ENCODE measurements around the gene EFS.

GRCh38 chr14:23354990-23355389, 10.0 kb downstream of the EFS start:
- TF ChIP-seq CTCF (IDR thresholded peaks at IDR 0.05) (no peak), POLR2A (IDR thresholded peaks at IDR 0.05) (no peak), EP300 (IDR thresholded peaks at IDR 0.05) (no peak), POLR2AphosphoS5 (IDR thresholded peaks at IDR 0.05) (no peak)
